NB4 (cell line): ENCODE measurements around the gene KCTD19.

Source experiments
- CTCF ChIP-seq: IDR thresholded peaks from one replicate; pipeline ENCODE4 v1.5.1; 2012; ENCODE audit warnings: low read depth, low read length
- POLR2A ChIP-seq: IDR thresholded peaks from 2 replicates; pipeline ENCODE4 v1.6.1; 2011; ENCODE audit warnings: mild to moderate bottlenecking; ENCODE audit not compliant: insufficient read length; ENCODE audit errors: extremely low read depth

DNA sequence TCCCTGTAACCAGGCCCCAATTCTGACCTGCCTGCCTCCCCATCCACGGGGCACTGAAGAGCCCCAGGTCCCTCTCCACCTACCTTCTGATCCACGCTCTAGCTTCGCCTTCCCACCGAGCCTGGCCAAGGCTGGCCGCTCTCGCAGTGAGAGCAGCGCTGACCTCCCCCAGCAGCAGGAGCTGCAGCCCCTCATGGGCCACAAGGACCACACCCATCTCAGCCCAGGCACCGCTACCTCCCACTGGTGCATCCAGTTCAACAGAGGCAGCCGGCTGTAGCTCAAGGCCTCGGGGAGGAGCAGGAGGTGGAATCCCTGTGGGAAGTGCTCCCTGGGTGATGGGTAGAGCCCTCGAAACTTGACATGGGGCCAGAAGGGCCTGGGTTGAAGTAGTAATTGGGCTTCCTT is 55.6 kb downstream of the KCTD19 start:
- TF ChIP-seq CTCF (no peak), POLR2A (no peak)
